ENCODE data around the gene SHISAL1.
A peak's percentile ranks its signal among the peaks of the same experiment; 100 is the strongest.

The SHISAL1 gene

GRCh38 chr22:44312766-44313165 lies at the start of gene SHISAL1:
SHISAL1 (minus strand) TSS chr22:44312951; CDS start chr22:44300945, 12,006 bp downstream.
- DNase-seq, result no peak

GRCh38 chr22:44361391-44362126 lies 48.8 kb upstream of the SHISAL1 start:
- no peak for DNase-seq

GRCh38 chr22:44360668-44361381 lies 48.1 kb upstream of the SHISAL1 start:
- no peak for DNase-seq

GRCh38 chr22:44360306-44360667 lies 47.5 kb upstream of the SHISAL1 start:
- no peak for DNase-seq

DNA sequence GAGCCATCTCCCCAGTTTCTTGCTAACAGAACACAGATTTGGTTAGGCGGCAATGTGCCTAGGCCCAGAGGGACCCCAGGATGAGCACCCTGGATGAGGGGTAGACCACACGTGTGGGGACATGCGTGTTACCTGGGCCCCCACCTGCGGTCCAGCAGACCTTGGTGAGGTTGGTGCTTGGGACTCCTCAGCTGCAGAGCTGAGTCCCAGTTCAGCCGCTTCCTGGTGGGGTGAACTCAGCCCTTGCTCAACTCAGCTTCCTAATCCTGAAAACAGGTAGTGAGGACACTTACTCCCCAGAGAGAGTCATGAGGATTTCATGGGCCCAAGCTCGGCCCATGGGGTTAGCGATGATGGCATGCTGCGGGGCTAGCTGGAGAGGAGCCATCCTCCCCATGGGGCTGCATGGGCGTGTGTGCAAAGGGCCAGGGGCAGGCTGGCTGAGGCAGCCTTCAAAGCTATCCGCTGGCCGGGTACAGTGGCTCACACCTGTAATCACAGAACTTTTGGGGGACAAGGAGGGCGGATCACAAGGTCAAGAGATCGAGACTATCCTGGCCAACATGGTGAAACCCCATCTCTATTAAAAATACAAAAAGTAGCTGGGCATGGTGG lies 46.9 kb upstream of the SHISAL1 start:
- DNase-seq, result no peak

- no peak for DNase-seq
Observed at GRCh38 chr22:44358709-44359440, 46.1 kb upstream of the SHISAL1 start.

DNA sequence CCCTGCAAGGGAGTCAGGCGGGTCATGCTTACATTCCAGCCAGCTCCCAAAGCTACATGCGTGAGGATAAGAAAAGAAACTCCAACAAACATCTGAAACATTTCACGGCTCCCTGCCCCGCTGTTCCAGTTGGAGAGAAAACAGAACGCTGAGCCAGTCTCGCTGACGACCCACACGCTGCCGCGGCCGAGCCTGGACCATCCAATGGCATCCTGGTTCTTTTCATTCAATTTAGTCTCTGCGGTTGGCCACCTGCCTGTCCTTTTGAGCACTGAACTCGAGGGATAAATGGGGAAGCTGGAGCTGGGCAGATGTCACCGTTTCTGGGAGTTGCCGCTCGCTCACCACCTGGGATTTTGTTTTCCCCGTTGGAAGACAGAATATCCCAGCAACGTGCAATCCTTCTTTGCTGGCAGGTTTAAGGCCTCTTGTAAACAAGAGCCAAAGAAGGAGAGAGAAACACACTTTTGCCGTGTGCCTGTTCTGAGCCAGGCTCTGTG lies 45.3 kb upstream of the SHISAL1 start:
- peak; percentile 24 for DNase-seq

DNA sequence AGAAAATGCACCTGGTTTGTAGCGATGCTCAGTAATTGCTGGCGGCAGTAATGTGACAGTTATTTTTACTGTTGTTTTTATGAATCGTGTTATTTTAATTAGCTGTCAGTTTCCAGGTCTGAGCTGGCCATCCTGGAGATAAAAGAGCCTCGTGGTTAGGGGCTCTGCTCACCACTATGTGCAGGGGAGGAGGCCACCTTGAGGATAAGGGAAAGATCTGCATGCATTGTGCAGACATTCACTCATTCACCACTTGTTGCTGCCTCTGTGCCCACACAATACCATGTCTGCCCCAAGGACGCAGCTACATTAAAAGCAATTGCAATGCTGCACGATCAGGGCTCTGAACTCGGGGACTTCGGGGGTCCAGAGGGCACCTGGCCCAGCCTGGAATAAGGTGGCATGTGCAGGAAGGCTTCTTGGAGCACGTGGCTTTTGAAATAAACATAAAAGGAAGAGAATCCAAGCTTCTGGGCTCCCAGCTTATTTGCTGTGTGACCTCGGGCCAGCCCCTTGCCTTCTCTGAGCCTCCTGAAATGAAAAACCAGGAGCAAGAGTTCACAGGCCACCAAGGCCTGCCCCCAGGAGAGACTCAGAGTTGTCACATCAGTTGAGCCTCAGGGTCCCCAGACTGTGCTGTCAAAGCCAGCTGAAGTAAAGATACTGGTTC lies 44.7 kb upstream of the SHISAL1 start:
- no peak for DNase-seq

DNA sequence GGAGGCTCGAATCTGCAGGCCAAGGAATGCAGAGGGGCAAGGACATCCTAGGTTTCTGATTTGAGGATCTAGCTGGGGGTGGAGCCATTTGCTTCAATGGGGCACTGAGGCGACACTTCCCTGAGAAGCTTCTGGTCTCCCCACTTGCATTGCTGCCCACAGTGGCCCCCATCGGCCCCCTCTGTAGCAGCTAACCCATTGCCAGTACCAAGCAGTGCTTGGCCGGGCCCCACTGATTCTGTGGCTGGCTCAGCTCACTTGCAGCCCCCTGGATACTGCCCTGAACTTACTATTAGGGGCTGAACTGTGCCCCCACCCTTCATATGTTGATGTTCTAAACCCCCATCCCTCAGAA lies 42.9 kb upstream of the SHISAL1 start:
- DNase-seq, result no peak

GRCh38 chr22:44354288-44354687 lies 41.5 kb upstream of the SHISAL1 start:
- DNase-seq, result no peak

DNA sequence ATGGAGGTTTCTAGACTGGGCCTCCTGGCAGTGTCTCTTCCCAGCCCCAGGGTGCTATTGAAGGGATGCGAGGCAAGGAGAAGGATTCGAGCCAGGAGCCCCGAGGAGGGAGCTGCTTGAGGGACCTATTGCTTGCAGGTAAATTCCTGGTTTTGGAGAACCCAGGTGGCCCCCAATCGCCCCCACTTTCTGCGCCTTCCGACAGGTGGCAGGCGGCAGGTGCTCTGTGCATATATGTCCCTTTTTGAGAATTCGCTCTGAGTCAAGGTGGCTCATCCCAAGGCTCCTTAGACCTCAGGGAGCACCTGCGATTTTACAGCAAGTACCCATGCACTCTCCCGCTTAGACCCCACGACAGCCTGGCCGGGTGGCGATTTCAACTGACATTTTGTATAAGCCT lies 40.3 kb upstream of the SHISAL1 start:
- DNase-seq, result no peak

GRCh38 chr22:44352378-44353035 lies 39.8 kb upstream of the SHISAL1 start:
- no peak for DNase-seq

DNA sequence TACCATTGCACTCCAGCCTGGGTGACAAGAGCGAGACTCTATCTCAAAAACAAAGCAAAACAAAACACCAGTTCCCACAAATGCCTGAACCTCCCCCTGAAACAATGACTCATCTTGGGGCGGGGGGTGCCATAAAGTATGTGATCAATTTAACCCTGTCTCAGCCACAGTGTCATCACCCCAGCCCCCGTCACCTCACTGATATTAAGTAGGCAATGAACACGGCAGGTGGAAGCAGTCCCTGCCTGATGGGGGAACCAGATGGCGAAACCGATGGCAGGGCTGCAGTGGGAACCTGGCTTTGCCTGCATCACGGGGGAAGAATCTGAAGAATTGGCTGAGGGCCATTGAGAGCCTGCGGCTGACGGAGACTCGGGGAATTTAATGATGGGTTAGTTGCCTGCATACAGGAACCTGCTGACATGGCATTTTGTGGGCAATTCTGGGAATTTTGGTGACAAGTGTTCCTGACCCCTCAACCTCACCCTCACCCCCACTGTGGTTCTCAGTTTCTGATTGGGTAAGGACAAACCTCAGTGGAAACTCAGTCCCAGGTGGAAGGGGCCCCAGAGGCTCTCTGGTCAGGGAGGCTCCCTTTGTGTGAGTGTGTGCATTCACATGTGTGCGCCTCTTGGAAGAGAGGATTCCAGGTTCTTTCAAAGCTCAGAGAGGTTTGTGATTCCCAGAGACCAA lies 39.1 kb upstream of the SHISAL1 start:
- DNase-seq, result no peak

- DNase-seq, result no peak
Observed at GRCh38 chr22:44351037-44351436, 38.3 kb upstream of the SHISAL1 start.

- DNase-seq, result no peak
Observed at GRCh38 chr22:44349594-44349993, 36.8 kb upstream of the SHISAL1 start.

DNA sequence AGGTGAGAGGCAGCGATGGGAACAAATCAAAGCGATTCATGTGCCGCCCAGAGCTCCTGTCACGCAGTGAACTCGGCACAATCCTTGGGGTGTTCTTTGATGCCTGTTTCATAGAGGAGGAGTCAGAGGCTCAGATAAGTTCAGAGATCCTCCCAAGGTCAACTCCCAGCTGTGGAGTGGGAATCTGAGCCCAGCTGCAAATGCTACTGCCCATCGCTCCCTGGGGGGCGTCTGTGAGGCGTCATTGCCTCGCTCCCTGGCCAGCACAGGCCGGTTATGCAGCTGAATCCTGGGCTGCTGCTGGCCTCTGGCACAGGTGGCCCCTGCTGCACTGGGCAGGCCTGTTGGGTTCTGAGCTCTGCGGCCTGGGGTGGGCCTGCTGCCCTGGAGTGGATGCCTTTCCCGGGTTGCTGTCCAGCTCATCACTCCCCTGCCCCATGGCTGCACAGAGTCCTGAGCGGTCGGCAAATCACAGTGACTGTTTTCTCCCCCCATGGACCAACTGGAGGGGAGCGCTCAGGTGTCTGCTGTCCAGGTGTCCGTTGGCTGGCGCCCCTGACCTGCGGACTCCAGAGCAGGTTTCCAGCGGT lies 36.3 kb upstream of the SHISAL1 start:
- DNase-seq, result no peak

DNA sequence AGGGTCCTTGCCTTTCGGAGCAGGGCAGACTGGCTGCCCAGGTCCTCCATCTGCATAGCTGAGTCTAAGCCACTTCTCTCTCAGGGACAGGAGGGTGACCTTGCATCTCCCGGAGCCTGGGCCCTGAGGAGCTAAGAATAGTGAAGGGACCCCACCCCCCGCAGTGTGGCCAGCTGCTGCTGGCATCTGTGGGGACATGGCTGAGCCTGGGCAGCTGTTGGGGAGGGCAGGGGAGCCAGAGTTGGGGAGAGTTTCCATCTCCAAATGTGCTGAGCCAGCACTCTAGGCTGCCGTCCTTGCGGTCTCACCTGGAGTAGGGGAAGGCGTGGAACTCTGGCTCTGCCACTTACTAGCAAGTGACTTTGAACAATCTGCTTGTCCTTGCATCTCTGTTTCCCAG lies 34.8 kb upstream of the SHISAL1 start:
- no peak for DNase-seq

DNA sequence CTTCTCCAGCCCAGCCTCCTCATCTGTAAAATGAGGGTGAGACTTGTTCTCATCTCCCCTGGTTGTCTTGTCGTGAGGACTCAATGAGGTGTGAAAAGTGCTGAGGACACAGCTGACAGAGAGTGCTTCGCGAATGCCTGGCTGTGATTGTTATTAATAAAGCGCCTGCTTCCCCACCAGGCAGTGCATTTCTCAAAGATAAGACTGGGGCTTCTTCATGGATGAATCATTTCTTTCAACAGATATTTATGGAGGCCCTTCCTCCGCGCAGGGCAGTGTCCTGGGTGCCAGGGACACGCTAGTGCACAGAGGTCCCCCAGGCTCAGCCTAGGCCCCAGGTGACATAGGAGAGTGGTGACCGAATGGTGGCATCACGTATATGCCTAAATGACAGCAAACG lies 34.3 kb upstream of the SHISAL1 start:
- DNase-seq, result no peak

DNA sequence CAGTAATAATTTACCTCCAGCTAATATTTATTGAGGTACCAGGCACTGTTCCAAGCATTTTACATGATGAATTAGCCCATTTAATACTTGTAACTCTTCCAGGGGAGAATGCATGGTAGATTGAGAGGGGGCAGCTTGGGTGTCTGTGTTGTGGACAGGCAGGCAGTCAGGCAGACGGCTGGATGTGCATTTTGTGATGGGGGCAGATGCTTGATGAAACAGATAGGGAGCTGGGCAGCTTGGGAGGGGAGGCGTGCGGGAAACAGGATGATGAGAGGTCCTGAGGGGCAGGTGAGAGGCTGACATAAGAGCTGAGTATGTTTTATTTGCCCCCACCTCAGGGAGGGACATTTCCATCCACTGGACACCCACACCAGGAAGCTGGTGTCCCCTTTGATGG lies 33.1 kb upstream of the SHISAL1 start:
- DNase-seq, result no peak

- no peak for DNase-seq
Observed at GRCh38 chr22:44344407-44344806, 31.7 kb upstream of the SHISAL1 start.

- DNase-seq, result no peak
Observed at GRCh38 chr22:44342347-44342956, 29.7 kb upstream of the SHISAL1 start.
